ENCODE data around the gene SUMO2. TPM values are rescaled to one million over a fixed set of nuclear protein-coding genes. Genes with fewer than 3 reads are reported as not detected.
"Not testable (repeated sequence)": the region's sequence is repeated elsewhere in the genome, so short reads cannot be mapped to it uniquely, and the experiment has no call there.

Gene SUMO2
- total RNA-seq, 1 donor from 2014 or later: 658 TPM

- Mint-ChIP-seq H3K9me3 (no peaks in the 10 kb centered on the region), H3K27me3 (no peaks in the 10 kb centered on the region), H3K27ac (peak overlapping the region; percentile 46), H3K4me3 (no peak overlapping the region), H3K4me1 (peaks cover 25% of the 10 kb centered on the region), H3K36me3 (ENCODE audit: low read depth) (peaks cover 52% of the 10 kb centered on the region)
- intact Hi-C loops (cut with micrococcal nuclease): no loop called here
- DNase-seq: no peak
Observed at GRCh38 chr17:75147878-75148546, 34.7 kb downstream of the SUMO2 start.

GRCh38 chr17:75146592-75146991, 36.2 kb downstream of the SUMO2 start:
- Mint-ChIP-seq H3K4me3 (no peak overlapping the region), H3K27me3 (no peaks in the 10 kb centered on the region), H3K36me3 (ENCODE audit: low read depth) (peaks cover 52% of the 10 kb centered on the region), H3K27ac (no peak overlapping the region), H3K9me3 (no peaks in the 10 kb centered on the region), H3K4me1 (peaks cover 16% of the 10 kb centered on the region)
- intact Hi-C loops (cut with micrococcal nuclease): no loop called here
- no peak for DNase-seq

GRCh38 chr17:75144816-75145512, 37.8 kb downstream of the SUMO2 start:
- H3K27ac Mint-ChIP-seq: no peak overlapping the region
- no peaks in the 10 kb centered on the region for H3K9me3 Mint-ChIP-seq
- H3K27me3 Mint-ChIP-seq: no peaks in the 10 kb centered on the region
- H3K4me1 Mint-ChIP-seq: peaks cover 29% of the 10 kb centered on the region
- no peak for DNase-seq
- intact Hi-C loops (cut with micrococcal nuclease): no loop called here
- peaks cover 66% of the 10 kb centered on the region for H3K36me3 Mint-ChIP-seq (ENCODE audit: low read depth)
- no peak overlapping the region for H3K4me3 Mint-ChIP-seq

- H3K36me3 Mint-ChIP-seq (ENCODE audit: low read depth): peaks cover 52% of the 10 kb centered on the region
- H3K9me3 Mint-ChIP-seq: no peaks in the 10 kb centered on the region
- H3K27ac Mint-ChIP-seq: no peak overlapping the region
- H3K4me1 Mint-ChIP-seq: peaks cover 20% of the 10 kb centered on the region
- H3K4me3 Mint-ChIP-seq: no peak overlapping the region
- no peak for DNase-seq
- no peaks in the 10 kb centered on the region for H3K27me3 Mint-ChIP-seq
- intact Hi-C loops (cut with micrococcal nuclease): no loop called here
Observed at GRCh38 chr17:75142236-75142971, 40.4 kb downstream of the SUMO2 start.

GRCh38 chr17:75138519-75138918, 44.2 kb downstream of the SUMO2 start:
- intact Hi-C loops (cut with micrococcal nuclease): no loop called here
- no peak overlapping the region for H3K4me3 Mint-ChIP-seq
- no peak overlapping the region for H3K27ac Mint-ChIP-seq
- no peak for DNase-seq
- peaks cover 35% of the 10 kb centered on the region for H3K36me3 Mint-ChIP-seq (ENCODE audit: low read depth)
- no peaks in the 10 kb centered on the region for H3K9me3 Mint-ChIP-seq
- peaks cover 19% of the 10 kb centered on the region for H3K4me1 Mint-ChIP-seq
- H3K27me3 Mint-ChIP-seq: no peaks in the 10 kb centered on the region

- peaks cover 34% of the 10 kb centered on the region for H3K36me3 Mint-ChIP-seq (ENCODE audit: low read depth)
- DNase-seq; H3K4me3 Mint-ChIP-seq; intact Hi-C loops (cut with micrococcal nuclease); H3K9me3 Mint-ChIP-seq; H3K27ac Mint-ChIP-seq; H3K27me3 Mint-ChIP-seq: not testable (repeated sequence)
- H3K4me1 Mint-ChIP-seq: peaks cover 23% of the 10 kb centered on the region
Observed at GRCh38 chr17:75137762-75138161, 45.0 kb downstream of the SUMO2 start.

GRCh38 chr17:75135946-75136345, 46.8 kb downstream of the SUMO2 start:
- intact Hi-C loops (cut with micrococcal nuclease): no loop called here
- H3K27me3 Mint-ChIP-seq: no peaks in the 10 kb centered on the region
- H3K4me1 Mint-ChIP-seq: peaks cover 18% of the 10 kb centered on the region
- no peaks in the 10 kb centered on the region for H3K9me3 Mint-ChIP-seq
- H3K36me3 Mint-ChIP-seq (ENCODE audit: low read depth): peaks cover 25% of the 10 kb centered on the region
- no peak overlapping the region for H3K27ac Mint-ChIP-seq
- no peak for DNase-seq
- no peak overlapping the region for H3K4me3 Mint-ChIP-seq

- no peaks in the 10 kb centered on the region for H3K9me3 Mint-ChIP-seq
- intact Hi-C loops (cut with micrococcal nuclease): no loop called here
- H3K36me3 Mint-ChIP-seq (ENCODE audit: low read depth): peaks cover 24% of the 10 kb centered on the region
- DNase-seq: no peak
- no peak overlapping the region for H3K27ac Mint-ChIP-seq
- peaks cover 16% of the 10 kb centered on the region for H3K4me1 Mint-ChIP-seq
- no peak overlapping the region for H3K4me3 Mint-ChIP-seq
- H3K27me3 Mint-ChIP-seq: no peaks in the 10 kb centered on the region
Observed at GRCh38 chr17:75135452-75135851, 47.3 kb downstream of the SUMO2 start.

GRCh38 chr17:75133607-75134347, 49.0 kb downstream of the SUMO2 start:
- Mint-ChIP-seq H3K27ac (peak overlapping the region; percentile 6), H3K36me3 (ENCODE audit: low read depth) (peaks cover 27% of the 10 kb centered on the region), H3K4me1 (peaks cover 19% of the 10 kb centered on the region)
- intact Hi-C loops (cut with micrococcal nuclease): loop anchor here (5.0 kb wide), 1 partner anchor 49 kb away; the partner anchor contains the start of gene SUMO2
- not testable (repeated sequence) for H3K27me3 Mint-ChIP-seq, H3K9me3 Mint-ChIP-seq, DNase-seq, H3K4me3 Mint-ChIP-seq

GRCh38 chr17:75133001-75133400, 49.8 kb downstream of the SUMO2 start:
- no peaks in the 10 kb centered on the region for H3K9me3 Mint-ChIP-seq
- peak overlapping the region; percentile 21 for H3K4me3 Mint-ChIP-seq
- no peak for DNase-seq
- peaks cover 19% of the 10 kb centered on the region for H3K4me1 Mint-ChIP-seq
- H3K27ac Mint-ChIP-seq: no peak overlapping the region
- intact Hi-C loops (cut with micrococcal nuclease): loop anchor here (5.0 kb wide), 1 partner anchor 49 kb away; the partner anchor contains the start of gene SUMO2
- H3K27me3 Mint-ChIP-seq: no peaks in the 10 kb centered on the region
- H3K36me3 Mint-ChIP-seq (ENCODE audit: low read depth): peaks cover 28% of the 10 kb centered on the region

GRCh38 chr17:75132018-75133000, 50.5 kb downstream of the SUMO2 start:
- peaks cover 19% of the 10 kb centered on the region for H3K4me1 Mint-ChIP-seq
- DNase-seq, H3K9me3 Mint-ChIP-seq, H3K27me3 Mint-ChIP-seq: not testable (repeated sequence)
- peak overlapping the region; percentile 90 for H3K4me3 Mint-ChIP-seq
- H3K36me3 Mint-ChIP-seq (ENCODE audit: low read depth): peaks cover 28% of the 10 kb centered on the region
- peak overlapping the region; percentile 88 for H3K27ac Mint-ChIP-seq
- intact Hi-C loops (cut with micrococcal nuclease): loop anchor here (5.0 kb wide), 1 partner anchor 50 kb away; the partner anchor contains the start of gene SUMO2

- Mint-ChIP-seq H3K9me3 (no peaks in the 10 kb centered on the region), H3K27ac (peak within 1 kb of the TSS; percentile 88)
Observed at GRCh38 chr17:75131278-75132017, 51.3 kb downstream of the SUMO2 start, which contains the start of gene NT5C. TSS of gene NT5C (minus strand) at chr17:75131742. CDS start at chr17:75131707, 35 bp downstream.

More at GRCh38 chr17:75131278-75132017, 51.3 kb downstream of the SUMO2 start, which contains the start of gene NT5C:
- H3K36me3 Mint-ChIP-seq (ENCODE audit: low read depth): peaks cover 25% of the 10 kb centered on the region
- H3K27me3 Mint-ChIP-seq: no peaks in the 10 kb centered on the region
- intact Hi-C loops (cut with micrococcal nuclease): loop anchor here (2.0 to 5.0 kb wide), 3 partner anchors 17 to 51 kb away; partner anchors contain the start of genes JPT1 and SUMO2
- DNase-seq: peak; percentile 92
- peaks cover 19% of the 10 kb centered on the region for H3K4me1 Mint-ChIP-seq
- peak within 1 kb of the TSS; percentile 91 for H3K4me3 Mint-ChIP-seq

Data from activated CD4-positive, alpha-beta T cell treated with anti-CD3 and anti-CD28 coated beads, Interleukin-2, amount 10 ng/mL, durations not matched to agents 24 days and 14 days (primary cell).